NCI-H526 (cell line): Measurements from ENCODE around the gene STPG2.
"Not testable (repeated sequence)": the region's sequence is repeated elsewhere in the genome, so short reads cannot be mapped to it uniquely, and the experiment has no call there.

ENCODE experiments used
- DNase-seq, 2 experiments: peaks; one replicate each; lab custom pipeline; 2025; lab: John Stamatoyannopoulos, UW

Gene STPG2

GRCh38 chr4:97643179-97643578 is 500.1 kb downstream of the STPG2 start:
- no peak for DNase-seq

DNA sequence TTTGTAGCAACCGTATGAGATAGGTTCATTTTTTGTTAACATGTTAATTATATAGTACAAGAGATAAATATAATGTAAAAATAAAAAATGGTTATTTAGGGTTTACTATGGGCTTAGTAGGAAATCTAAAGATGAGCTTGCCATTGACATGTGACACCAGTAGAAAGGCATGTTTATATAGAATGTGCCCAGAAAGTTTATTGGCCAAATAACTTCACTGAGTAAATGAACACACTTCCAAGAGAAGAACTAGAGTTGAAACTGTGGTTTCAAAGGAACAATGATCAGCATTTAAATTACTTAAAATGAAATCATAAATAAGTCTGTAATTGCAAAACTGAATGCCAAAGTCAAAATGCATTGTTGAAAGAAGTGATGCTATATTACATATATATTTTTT is 503.3 kb downstream of the STPG2 start:
- no peak for DNase-seq

- DNase-seq, result not testable (repeated sequence)
These were observed 509.4 kb downstream of the STPG2 start for GRCh38 chr4:97633831-97634230.

DNA sequence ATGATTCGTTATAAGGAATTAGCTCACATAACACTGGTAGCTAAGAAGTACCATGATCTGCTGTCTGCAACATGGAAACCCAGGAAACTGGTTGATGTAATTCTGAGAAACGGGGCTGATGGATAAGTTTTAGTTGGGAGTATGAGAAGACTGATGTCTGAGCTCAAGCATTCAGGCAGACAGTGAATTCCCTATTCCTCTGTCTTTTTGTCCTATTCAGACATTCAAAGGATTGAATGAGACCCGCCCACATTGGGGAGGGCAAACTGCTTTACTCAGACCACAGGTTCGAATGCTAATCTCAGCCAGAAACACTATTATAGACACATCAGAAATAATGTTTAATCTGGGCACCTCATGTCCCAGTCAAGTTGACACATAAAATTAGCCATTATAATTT is 515.5 kb downstream of the STPG2 start:
- DNase-seq, result no peak

DNA sequence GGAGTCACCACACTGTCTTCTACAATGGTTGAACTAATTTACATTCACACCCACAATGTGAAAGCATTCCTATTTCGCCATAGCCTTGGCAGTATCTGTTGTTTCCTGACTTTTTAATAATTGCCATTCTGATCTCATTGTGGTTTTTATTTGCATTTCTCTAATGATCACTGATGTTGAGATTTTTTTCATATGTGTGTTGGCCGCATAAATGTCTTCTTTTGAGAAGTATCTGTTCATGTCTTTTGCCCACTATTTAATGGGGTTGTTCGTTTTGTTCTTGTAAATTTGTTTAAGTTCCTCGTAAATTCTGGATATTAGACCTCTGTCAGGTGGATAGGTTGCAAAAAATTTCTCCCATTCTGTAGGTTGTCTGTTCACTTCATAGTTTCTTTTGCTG is 519.1 kb downstream of the STPG2 start:
- no peak for DNase-seq

DNA sequence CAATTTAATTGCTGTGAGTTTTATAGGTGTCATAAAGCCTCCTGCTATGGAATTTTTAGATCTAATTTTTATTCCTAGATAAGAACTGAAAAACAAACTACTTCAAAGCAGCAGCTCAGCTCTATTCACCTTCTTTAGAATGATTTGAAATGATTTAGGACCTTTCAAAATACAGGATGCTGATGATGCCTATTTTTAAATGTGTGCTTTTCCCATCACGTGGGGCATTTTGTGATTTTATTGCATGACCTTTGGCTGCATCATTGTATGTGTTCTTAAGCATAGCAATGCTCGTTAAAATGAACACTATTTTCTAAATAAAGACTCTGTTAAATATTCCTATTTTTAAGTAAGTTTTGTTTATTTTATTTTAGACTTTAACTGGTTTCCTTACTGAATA is 537.3 kb downstream of the STPG2 start:
- no peak for DNase-seq

GRCh38 chr4:97593248-97593647 is 550.0 kb downstream of the STPG2 start:
- no peak for DNase-seq

GRCh38 chr4:97590266-97590665 is 553.0 kb downstream of the STPG2 start:
- no peak for DNase-seq

- no peak for DNase-seq
These were observed 553.6 kb downstream of the STPG2 start for GRCh38 chr4:97589481-97590196.

GRCh38 chr4:97587912-97588311 is 555.4 kb downstream of the STPG2 start:
- no peak for DNase-seq

DNA sequence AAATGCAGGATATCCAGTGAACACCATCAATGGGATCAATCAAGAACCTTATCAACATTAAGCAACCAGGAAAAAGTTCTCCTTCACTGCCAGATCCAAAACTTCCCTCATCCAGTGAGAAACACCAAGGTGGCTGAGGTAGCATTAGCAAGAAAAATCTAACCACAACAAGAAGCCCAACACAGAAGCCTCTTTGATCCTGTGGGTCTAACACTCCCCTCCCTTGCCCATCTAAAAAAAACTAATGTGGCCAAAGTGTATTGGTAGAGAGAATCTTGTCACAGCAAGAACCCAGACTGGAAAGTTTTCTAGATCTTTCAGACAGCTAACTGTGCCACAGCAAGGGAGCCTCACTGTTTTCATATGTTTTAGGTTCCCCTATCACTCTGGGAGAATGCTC is 558.0 kb downstream of the STPG2 start:
- DNase-seq, result no peak

GRCh38 chr4:97582890-97583289 is 560.4 kb downstream of the STPG2 start:
- DNase-seq, result no peak

DNA sequence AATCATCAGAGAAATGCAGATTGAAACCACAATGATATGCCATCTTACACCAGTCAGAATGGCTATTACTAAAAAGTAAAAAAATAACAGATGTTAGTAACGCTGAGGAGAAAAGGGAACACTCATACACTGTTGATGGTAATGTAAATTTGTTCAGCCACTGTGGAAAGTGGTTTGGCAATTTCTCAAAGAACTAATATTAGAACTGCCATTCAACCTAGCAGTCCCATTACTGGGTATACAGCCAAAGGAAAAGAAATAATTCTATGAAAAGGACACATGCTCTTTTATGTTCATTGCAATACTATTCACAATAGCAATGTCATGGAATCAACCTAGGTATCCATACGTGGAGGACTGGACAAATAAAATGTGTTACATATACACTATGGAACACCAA is 566.3 kb downstream of the STPG2 start:
- no peak for DNase-seq

GRCh38 chr4:97560009-97560408 is 583.3 kb downstream of the STPG2 start:
- no peak for DNase-seq

GRCh38 chr4:97558204-97558778 is 585.0 kb downstream of the STPG2 start:
- DNase-seq, result no peak

GRCh38 chr4:97550637-97551036 is 592.6 kb downstream of the STPG2 start:
- DNase-seq, result not testable (repeated sequence)

DNA sequence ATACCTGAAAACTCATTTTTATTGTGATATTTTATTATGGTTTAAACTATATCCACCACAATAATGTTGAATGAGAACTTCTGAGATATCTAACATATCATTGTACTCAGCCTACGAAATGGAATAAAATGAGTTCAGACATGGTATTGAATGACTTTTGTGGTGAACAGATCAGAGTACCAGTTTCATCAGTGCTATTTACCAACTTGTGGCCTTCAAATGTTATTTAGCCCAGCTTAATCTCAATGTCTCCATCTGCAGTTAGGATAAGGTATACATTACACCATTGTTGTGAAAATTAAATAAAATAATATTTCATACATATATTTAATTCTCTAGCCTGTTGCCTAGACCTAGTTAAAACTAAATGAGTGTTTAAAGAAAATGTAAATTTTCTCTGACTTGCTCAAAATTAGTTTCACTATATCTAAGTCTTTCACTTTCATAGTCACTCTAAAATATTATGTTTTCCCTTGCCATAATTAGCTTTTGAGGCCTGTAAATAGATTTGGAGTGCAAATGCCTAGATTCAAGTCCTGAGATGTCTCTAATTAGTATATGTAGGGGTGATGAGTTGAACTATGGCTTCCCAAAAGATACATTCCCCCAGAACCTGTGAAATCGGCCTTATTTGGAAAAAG is 594.2 kb downstream of the STPG2 start:
- no peak for DNase-seq

DNA sequence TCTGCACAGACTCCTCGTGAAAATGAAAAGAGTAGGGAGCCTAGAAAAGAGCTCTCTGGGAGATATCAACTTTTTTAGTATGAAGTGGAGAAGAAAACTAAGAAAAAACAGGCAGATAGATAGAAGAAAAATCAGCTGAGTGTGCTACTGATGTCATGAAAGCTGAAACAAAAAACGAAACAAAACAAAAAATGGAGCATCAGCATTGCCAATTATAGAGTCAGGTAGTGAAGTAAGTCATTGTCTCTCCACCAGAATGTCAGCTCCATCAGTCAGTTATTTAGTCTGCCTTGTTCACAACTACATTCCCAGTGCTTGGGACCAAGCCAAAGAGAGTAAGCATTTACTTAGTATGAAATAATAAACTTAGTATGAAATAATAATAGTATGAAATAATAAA is 595.1 kb downstream of the STPG2 start:
- DNase-seq, result no peak

DNA sequence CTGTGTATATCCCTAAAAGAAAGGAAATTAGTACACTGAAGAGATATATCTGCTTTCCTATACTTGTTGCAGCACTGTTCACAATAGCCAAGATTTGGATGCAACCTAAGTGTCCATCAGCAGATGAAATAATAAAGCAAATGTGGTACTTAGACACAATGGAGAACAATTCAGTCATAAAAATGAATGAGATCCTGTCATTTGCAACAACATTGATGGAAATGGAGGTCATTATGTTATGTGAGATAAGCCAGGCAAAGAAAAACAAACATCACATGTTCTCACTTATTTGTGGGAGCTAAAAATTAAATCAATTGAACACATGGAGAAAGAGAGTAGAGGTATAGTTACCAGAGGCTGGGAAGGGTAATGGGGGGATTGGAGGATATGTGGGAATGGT is 611.9 kb downstream of the STPG2 start:
- no peak for DNase-seq

DNA sequence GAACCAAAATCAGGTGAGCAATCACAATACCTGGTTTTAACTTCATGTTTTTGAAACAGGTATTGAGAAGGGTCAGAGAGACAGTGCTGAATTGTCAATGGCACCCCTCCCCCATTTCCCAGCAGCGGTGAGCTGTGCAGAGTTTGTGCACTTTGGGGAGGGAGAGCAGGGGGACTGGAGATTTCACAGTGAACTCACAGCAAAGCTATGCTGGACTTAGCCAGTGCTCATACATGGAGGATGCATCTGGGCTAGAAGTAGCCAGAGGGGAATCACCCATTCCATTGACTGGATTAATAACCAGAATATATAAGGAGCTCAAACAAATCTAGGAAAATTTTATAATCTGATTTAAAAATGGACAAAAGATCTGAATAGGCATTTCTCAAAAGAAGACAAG is 612.6 kb downstream of the STPG2 start:
- DNase-seq, result no peak

DNA sequence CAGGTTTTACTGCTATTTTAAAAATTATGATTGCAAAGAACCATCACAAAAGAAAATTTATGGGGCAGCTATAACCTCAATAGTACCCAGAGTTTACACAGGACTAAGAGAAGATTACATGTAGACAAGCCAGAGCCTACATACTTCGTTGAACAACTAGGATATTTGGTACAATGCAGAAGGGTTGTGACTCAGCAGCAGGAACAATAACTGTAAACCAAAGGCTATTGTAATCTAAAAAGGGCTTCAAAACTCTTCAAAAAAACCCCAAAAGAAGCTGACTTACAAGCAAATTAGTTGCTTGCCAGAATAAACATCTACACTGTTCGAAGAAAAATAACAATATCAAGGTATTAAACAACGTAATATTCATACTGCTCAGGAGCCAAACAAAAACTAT is 618.0 kb downstream of the STPG2 start:
- no peak for DNase-seq

- no peak for DNase-seq
These were observed 625.3 kb downstream of the STPG2 start for GRCh38 chr4:97517939-97518338.

GRCh38 chr4:97513917-97514316 is 629.4 kb downstream of the STPG2 start:
- DNase-seq, result no peak
